OCI-LY1 (cell line): ENCODE measurements around the gene DMRTB1.

Source experiments
- EZH2 ChIP-seq: fragments of 200-600 bp; sonication (generic), shearing (Covaris generic); IDR thresholded peaks from 2 replicates; pipeline ENCODE4 v1.8.0; 2017; ENCODE audit warnings: borderline replicate concordance, mixed run types, mild to moderate bottlenecking, antibody characterized with exemption, low read length, moderate library complexity, mixed read lengths
- TF ChIP-seq, protein P1 (sequence below): fragments of 200-600 bp; sonication (generic), shearing (Covaris generic); IDR thresholded peaks from 2 replicates; pipeline ENCODE4 v1.5.1; 2017; ENCODE audit warnings: mild to moderate bottlenecking, antibody characterized with exemption, low read length, moderate library complexity, mixed read lengths

DNA sequence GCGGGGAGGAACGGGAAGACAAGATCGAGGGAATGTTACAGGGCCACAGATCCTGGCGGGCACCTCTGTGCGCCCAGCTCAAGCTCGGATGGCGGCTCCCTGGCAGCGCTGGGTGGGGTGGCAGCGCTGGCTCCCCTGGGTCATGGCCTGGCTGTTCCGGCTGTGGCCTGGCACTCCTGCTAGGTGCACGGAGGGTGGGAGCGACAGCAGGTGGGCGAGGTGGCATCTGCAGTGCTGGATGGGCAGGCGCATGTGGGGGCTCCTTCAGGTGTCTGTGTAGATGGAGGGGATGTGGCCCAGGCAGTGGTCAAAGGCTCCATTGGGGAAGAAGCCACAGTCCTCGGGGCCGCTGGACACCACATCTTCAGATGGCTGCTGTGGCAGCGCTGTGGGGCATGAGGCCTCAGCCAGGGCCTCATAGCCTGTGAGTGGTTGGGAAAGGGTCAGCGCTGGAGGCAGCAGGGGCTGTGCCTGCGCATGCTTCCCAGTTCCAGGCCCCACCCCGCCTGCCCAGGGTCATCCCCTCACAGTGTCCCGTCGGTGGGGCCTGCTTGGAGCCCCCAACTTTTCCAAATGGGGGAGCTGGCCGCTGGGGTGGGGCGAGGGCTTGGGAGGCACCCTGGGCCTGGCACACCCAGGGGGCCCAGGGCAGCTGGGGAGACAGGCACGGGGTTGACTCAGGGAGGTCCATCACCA is 47.3 kb downstream of the DMRTB1 start:
- TF ChIP-seq EZH2, result no peak
- TF ChIP-seq, protein P1, sequence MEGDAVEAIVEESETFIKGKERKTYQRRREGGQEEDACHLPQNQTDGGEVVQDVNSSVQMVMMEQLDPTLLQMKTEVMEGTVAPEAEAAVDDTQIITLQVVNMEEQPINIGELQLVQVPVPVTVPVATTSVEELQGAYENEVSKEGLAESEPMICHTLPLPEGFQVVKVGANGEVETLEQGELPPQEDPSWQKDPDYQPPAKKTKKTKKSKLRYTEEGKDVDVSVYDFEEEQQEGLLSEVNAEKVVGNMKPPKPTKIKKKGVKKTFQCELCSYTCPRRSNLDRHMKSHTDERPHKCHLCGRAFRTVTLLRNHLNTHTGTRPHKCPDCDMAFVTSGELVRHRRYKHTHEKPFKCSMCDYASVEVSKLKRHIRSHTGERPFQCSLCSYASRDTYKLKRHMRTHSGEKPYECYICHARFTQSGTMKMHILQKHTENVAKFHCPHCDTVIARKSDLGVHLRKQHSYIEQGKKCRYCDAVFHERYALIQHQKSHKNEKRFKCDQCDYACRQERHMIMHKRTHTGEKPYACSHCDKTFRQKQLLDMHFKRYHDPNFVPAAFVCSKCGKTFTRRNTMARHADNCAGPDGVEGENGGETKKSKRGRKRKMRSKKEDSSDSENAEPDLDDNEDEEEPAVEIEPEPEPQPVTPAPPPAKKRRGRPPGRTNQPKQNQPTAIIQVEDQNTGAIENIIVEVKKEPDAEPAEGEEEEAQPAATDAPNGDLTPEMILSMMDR, result no peak
